GM12878 (cell line): Measurements from ENCODE around the gene CTSA. TPM values are rescaled to one million over a fixed set of nuclear protein-coding genes. Genes with fewer than 3 reads are reported as not detected.

Experiments used
- ATAC-seq: fragments of 200-7000 bp; cut with Tn5 transposase; 3 replicates; pipeline ENCODE4 v1.9.1; 2020; ENCODE audit warnings: mild to moderate bottlenecking, moderate library complexity
- BruUV-seq: library from RNA; stranded (reverse); fragments of 400-500 nt; replicated peaks from 2 replicates; lab custom pipeline; 2021; lab: Mats Ljungman, UMichigan
- CTCF ChIA-PET: fragments of 300-600 bp; sonication (Branson Sonifier 250); formaldehyde crosslinking; extraction: SDS; loops from one replicate; lab custom pipeline; 2021; ENCODE audit warnings: inconsistent platforms; lab: Yijun Ruan, JAX
- POLR2A ChIA-PET: fragments of 350-600 bp; formaldehyde crosslinking; extraction: SDS; loops from one replicate; lab custom pipeline; 2021; ENCODE audit warnings: inconsistent platforms; lab: Charles Lee
- RAD21 ChIA-PET: fragments of 300-600 bp; sonication (Branson Sonifier 250); formaldehyde crosslinking; loops from one replicate; lab custom pipeline; 2023; ENCODE audit warnings: antibody characterized with exemption; ENCODE audit not compliant: unreplicated experiment; lab: Charles Lee
- SMC1A ChIA-PET: fragments of 300-600 bp; sonication (Branson Sonifier 250); formaldehyde crosslinking; loops from one replicate; lab custom pipeline; 2023; ENCODE audit not compliant: unreplicated experiment, uncharacterized antibody; lab: Charles Lee
- DNase-seq: peaks from one replicate; pipeline ENCODE4 v3.0.0-alpha.2; 2011; ENCODE audit warnings: low read depth, low spot score
- FAIRE-seq: peaks from 3 replicates; lab custom pipeline; 2011; peaks lifted over from hg19 to GRCh38; lab: Jason Lieb, UNC
- H2AFZ ChIP-seq: 2 replicates; pipeline ENCODE4 v1.6.0; 2011; ENCODE audit warnings: low read depth, low read length, control low read depth; ENCODE audit not compliant: control insufficient read depth
- H3K27ac ChIP-seq: 2 replicates; pipeline ENCODE4 v1.5.1; 2011; ENCODE audit warnings: control low read depth; ENCODE audit not compliant: control insufficient read depth, insufficient read depth
- H3K27me3 ChIP-seq, 2 experiments: replicated peaks in 1 of 2; 2 replicates each; pipeline versions ENCODE4 v1.6.0 to v1.6.1; 2011; ENCODE audit warnings: low read length in 1 of 2; ENCODE audit not compliant: control insufficient read depth in 2 of 2, insufficient read depth in 2 of 2
- H3K36me3 ChIP-seq, 2 experiments: 2 replicates each; pipeline ENCODE4 v1.5.1; 2011; ENCODE audit warnings: low read length in 1 of 2; ENCODE audit not compliant: control insufficient read depth in 2 of 2, insufficient read depth in 2 of 2
- H3K4me1 ChIP-seq: 2 replicates; pipeline ENCODE4 v1.6.1; 2011; ENCODE audit warnings: mild to moderate bottlenecking, low read length, moderate library complexity, mixed read lengths; ENCODE audit not compliant: control insufficient read depth, insufficient read depth
- H3K4me2 ChIP-seq: 2 replicates; pipeline ENCODE4 v1.6.0; 2011; ENCODE audit warnings: control low read depth; ENCODE audit not compliant: control insufficient read depth, insufficient read depth
- H3K4me3 ChIP-seq: fragments of 200-600 bp; sonication (generic); 2 replicates; pipeline ENCODE4 v1.5.1; 2016
- H3K79me2 ChIP-seq: 2 replicates; pipeline ENCODE4 v1.6.0; 2011; ENCODE audit warnings: low read length; ENCODE audit not compliant: control insufficient read depth, insufficient read depth
- H3K9ac ChIP-seq: 2 replicates; pipeline ENCODE4 v1.8.0; 2011; ENCODE audit warnings: low read length, control low read depth, mixed read lengths; ENCODE audit not compliant: control insufficient read depth, insufficient read depth
- H3K9me3 ChIP-seq: replicated peaks from 3 replicates; pipeline ENCODE4 v1.5.1; 2011; ENCODE audit warnings: mild to moderate bottlenecking, low read length; ENCODE audit not compliant: control insufficient read depth, insufficient read depth
- H4K20me1 ChIP-seq: 2 replicates; pipeline ENCODE4 v1.6.0; 2011; ENCODE audit not compliant: control insufficient read depth, insufficient read depth
- BCL11A ChIP-seq: IDR thresholded peaks from 2 replicates; pipeline ENCODE4 v1.6.1; 2011; ENCODE audit warnings: low read depth, low read length
- FOS ChIP-seq: IDR thresholded peaks from 3 replicates; pipeline ENCODE4 v1.6.1; 2011; ENCODE audit warnings: borderline replicate concordance; ENCODE audit not compliant: insufficient read length; ENCODE audit errors: extremely low read depth
- MTA2 ChIP-seq: fragments of 450-650 bp; IDR thresholded peaks from 2 replicates; pipeline ENCODE4 v1.6.1; 2016; ENCODE audit warnings: low read depth, mild to moderate bottlenecking, moderate library complexity
- NFXL1 ChIP-seq: fragments of 450-650 bp; IDR thresholded peaks from 2 replicates; pipeline ENCODE4 v1.6.1; 2017; ENCODE audit warnings: antibody characterized with exemption, mild to moderate bottlenecking, borderline replicate concordance
- NR2C1 ChIP-seq: fragments of 450-650 bp; IDR thresholded peaks from 2 replicates; pipeline ENCODE4 v1.6.1; 2017; ENCODE audit warnings: antibody characterized with exemption, mild to moderate bottlenecking, moderate library complexity
- POLR2A ChIP-seq: IDR thresholded peaks from 2 replicates; pipeline ENCODE4 v1.6.1; 2011; ENCODE audit warnings: low read depth, mild to moderate bottlenecking, low read length
- RCOR1 ChIP-seq: conservative IDR thresholded peaks from 2 replicates; pipeline ENCODE4 v1.6.1; 2012; ENCODE audit warnings: low read depth, low read length, improper control_type of control experiment
- SIX5 ChIP-seq: IDR thresholded peaks from 2 replicates; pipeline ENCODE4 v1.6.1; 2011; ENCODE audit warnings: mild to moderate bottlenecking, low read depth, low read length, moderate library complexity; ENCODE audit not compliant: severe bottlenecking
- SUZ12 ChIP-seq: fragments of 200-600 bp; sonication (generic); IDR thresholded peaks from one replicate; pipeline ENCODE4 v1.6.1; 2018; ENCODE audit warnings: antibody characterized with exemption, mild to moderate bottlenecking; ENCODE audit not compliant: unreplicated experiment
- ZNF622 ChIP-seq: fragments of 450-650 bp; IDR thresholded peaks from 2 replicates; pipeline ENCODE4 v1.6.1; 2017; ENCODE audit warnings: mild to moderate bottlenecking, inconsistent platforms
- WGBS: methylation state at CpG from one replicate; pipeline ENCODE4 v1.1.6; 2016; ENCODE audit warnings: low lambda C conversion rate; ENCODE audit not compliant: insufficient replicate concordance, insufficient coverage; ENCODE audit errors: missing lambda C conversion rate; 5-methylcytosine and 5-hydroxymethylcytosine counted together
- in situ Hi-C: fragments of 300-500 bp; cut with MboI; formaldehyde crosslinking; loops from 9 replicates; pipeline ENCODE4 v1.14.3; 2018; ENCODE audit warnings: mixed read lengths
- intact Hi-C: fragments of 100-400 bp; cut with micrococcal nuclease; formaldehyde crosslinking; loops from one replicate; pipeline ENCODE4 v1.14.2; 2022; ENCODE audit not compliant: unreplicated experiment
- polyA plus RNA-seq, 11 experiments: library from polyadenylated mRNA; depleted of rRNA in 4 of 11; unstranded in 6 of 11; stranded (reverse) in 5 of 11; fragments of >200 nt; fragmentation: Nextera tagmentation in 4 of 11; fragmentation: Illumina TruSeq in 1 of 11; extraction: Ambion mirVana in 4 of 11; extraction: Trizol in 1 of 11; gene quantifications; 1 replicate in 1 of 11; 2 replicates in 10 of 11; pipeline versions ENCODE4 v1.2.1 to v1.2.3, GENCODE V29; 2011 to 2016; ENCODE audit warnings: inconsistent platforms in 2 of 11, missing spikeins in 2 of 11, low read depth in 1 of 11
- total RNA-seq, 4 experiments: library from RNA; depleted of rRNA in 3 of 4; stranded (reverse); fragments of >200 nt in 3 of 4; fragmentation: Illumina TruSeq in 1 of 4; extraction: Trizol in 1 of 4; gene quantifications; 2 replicates each; pipeline versions ENCODE4 v1.2.1 to v1.2.3, GENCODE V29; 2013 to 2021
- TF ChIP-seq, protein P1 (sequence below): IDR thresholded peaks from 2 replicates; pipeline ENCODE4 v1.6.1; 2012; ENCODE audit warnings: low read depth, low read length, improper control_type of control experiment
- TF ChIP-seq, protein P2 (sequence below): fragments of 450-650 bp; IDR thresholded peaks from 2 replicates; pipeline ENCODE4 v1.6.1; 2014; ENCODE audit warnings: mild to moderate bottlenecking

Gene CTSA
- total and polyA plus RNA-seq, 10 of the 15 experiments (the other 5 are each of a cell fraction or from before 2014, with no cell fraction given), result 7.1 to 67.0 (median 36.2) TPM

DNA sequence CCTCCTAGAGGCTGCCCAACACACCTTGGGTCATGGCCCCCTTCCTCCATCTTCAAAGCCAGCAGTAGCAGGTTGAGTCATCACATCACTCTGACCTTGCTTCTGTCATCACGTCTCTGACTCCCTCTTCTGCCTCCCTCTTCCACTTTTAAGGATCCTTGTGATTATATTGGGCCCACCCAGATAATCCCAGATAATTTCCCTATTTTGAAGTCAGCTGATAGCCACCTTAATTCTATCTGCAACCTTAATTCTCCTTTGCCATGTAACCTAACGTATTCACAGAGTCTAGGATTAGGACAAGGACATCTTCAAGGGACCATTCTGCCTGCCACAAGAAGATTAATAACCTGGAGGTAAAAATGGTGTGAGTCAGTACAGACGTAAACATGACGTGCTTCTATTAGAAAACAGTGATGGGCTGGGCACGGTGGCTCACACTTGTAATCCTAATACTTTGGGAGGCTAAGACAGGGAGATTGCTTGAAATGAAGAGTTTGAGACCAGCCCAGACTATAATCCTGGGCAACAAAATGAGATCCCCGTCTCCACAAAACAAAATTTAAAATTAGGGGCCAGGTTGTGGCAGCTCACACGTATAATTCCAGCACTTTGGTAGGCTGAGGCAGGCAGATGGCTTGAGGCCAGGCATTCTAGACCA, 30.4 kb upstream of the CTSA start:
- BruUV-seq, result no TSS peak
- intact Hi-C loops (no loop called here), in situ Hi-C loops (no loop called here)
- H3K27me3 ChIP-seq, result no peaks in the 10 kb centered on the region
- no peaks in the 10 kb centered on the region for H4K20me1 ChIP-seq
- H3K9me3 ChIP-seq, result no peaks in the 10 kb centered on the region
- RAD21 ChIA-PET, result no interaction called here
- H3K4me3 ChIP-seq, result no peak overlapping the region
- POLR2A ChIA-PET, result interaction anchor here (1.5 kb wide), 2 partner anchors 30 to 74 kb away, joined by 3 to 4 read pairs; partner anchors contain the start of gene PCIF1
- no peak overlapping the region for H3K27ac ChIP-seq
- FAIRE-seq (no peak), DNase-seq (no peak), ATAC-seq (no peak)
- H3K36me3 ChIP-seq, result no peaks in the 10 kb centered on the region
- H3K4me2 ChIP-seq, result no peak overlapping the region
- H3K9ac ChIP-seq, result no peak overlapping the region
- CTCF ChIA-PET, result interaction anchor here (1.4 kb wide), 1 partner anchor 109 kb away, joined by 3 read pairs; no protein-coding TSS in a partner anchor
- H3K79me2 ChIP-seq, result peaks cover 15% of the 10 kb centered on the region
- 85% methylated on average over 7 of the region's 7 CpGs for WGBS
- SMC1A ChIA-PET, result no interaction called here
- TF ChIP-seq ZNF622 (no peak), FOS (no peak), POLR2A (no peak), NFXL1 (no peak), NR2C1 (no peak), SIX5 (no peak), BCL11A (no peak), SUZ12 (no peak), MTA2 (no peak), RCOR1 (no peak)
- TF ChIP-seq, protein P1, sequence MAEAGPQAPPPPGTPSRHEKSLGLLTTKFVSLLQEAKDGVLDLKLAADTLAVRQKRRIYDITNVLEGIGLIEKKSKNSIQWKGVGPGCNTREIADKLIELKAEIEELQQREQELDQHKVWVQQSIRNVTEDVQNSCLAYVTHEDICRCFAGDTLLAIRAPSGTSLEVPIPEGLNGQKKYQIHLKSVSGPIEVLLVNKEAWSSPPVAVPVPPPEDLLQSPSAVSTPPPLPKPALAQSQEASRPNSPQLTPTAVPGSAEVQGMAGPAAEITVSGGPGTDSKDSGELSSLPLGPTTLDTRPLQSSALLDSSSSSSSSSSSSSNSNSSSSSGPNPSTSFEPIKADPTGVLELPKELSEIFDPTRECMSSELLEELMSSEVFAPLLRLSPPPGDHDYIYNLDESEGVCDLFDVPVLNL, result no peak
- TF ChIP-seq, protein P2, sequence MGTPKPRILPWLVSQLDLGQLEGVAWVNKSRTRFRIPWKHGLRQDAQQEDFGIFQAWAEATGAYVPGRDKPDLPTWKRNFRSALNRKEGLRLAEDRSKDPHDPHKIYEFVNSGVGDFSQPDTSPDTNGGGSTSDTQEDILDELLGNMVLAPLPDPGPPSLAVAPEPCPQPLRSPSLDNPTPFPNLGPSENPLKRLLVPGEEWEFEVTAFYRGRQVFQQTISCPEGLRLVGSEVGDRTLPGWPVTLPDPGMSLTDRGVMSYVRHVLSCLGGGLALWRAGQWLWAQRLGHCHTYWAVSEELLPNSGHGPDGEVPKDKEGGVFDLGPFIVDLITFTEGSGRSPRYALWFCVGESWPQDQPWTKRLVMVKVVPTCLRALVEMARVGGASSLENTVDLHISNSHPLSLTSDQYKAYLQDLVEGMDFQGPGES, result no peak
- H2AFZ ChIP-seq, result no peak overlapping the region
- H3K4me1 ChIP-seq, result peaks cover 8% of the 10 kb centered on the region
